ENCODE data around the gene PRSS57.

- TF ChIP-seq GATA3 (IDR thresholded peaks at IDR 0.05; ENCODE audit: low read depth, low read length) (no peak), GATA2 (IDR thresholded peaks at IDR 0.05; ENCODE audit: low read depth, low read length) (no peak)
Observed at GRCh38 chr19:677601-678436, 17.4 kb downstream of the PRSS57 start.

Data from SH-SY5Y (cell line).